Keratinocyte (primary cell): ENCODE data around the gene CCDC54.

Experiments
- CTCF ChIP-seq, 3 experiments: IDR thresholded peaks in 1 of 3; conservative IDR thresholded peaks in 1 of 3; optimal IDR thresholded peaks in 1 of 3; 2 replicates in 2 of 3; 3 replicates in 1 of 3; pipeline versions ENCODE3 to v1.5.1; 2011; ENCODE audit warnings: low read length in 3 of 3, mild to moderate bottlenecking in 3 of 3, moderate library complexity in 2 of 3, control low read depth in 1 of 3, inconsistent platforms in 1 of 3; ENCODE audit not compliant: insufficient read depth in 2 of 3; ENCODE audit errors: extremely low read depth in 1 of 3
- EZH2 ChIP-seq: IDR thresholded peaks from one replicate; pipeline ENCODE4 v1.6.1; 2012; ENCODE audit warnings: inconsistent platforms, mild to moderate bottlenecking, low read length, moderate library complexity

GRCh38 chr3:107387555-107387954, 10.3 kb downstream of the CCDC54 start:
- TF ChIP-seq EZH2 (no peak), CTCF (optimal IDR thresholded peaks at IDR 0.05 in 1 of 3, IDR thresholded peaks at IDR 0.05 in 1 of 3, conservative IDR thresholded peaks at IDR 0.05 in 1 of 3; ENCODE audit: extremely low read depth in 1 of 3, insufficient read depth in 2 of 3, low read length in 3 of 3) (no peak)
